ENCODE data around the gene SLC1A3.

SLC1A3 gene

GRCh38 chr5:36712706-36713105 is 106.3 kb downstream of the SLC1A3 start:
- DNase-seq (ENCODE audit: low read depth in 1 of 2, low spot score in 1 of 2), result no peak

- no peak for DNase-seq (ENCODE audit: low read depth in 1 of 2, low spot score in 1 of 2)
Observed at GRCh38 chr5:36713541-36713940, 107.1 kb downstream of the SLC1A3 start.

GRCh38 chr5:36717131-36717695 is 110.8 kb downstream of the SLC1A3 start:
- DNase-seq (ENCODE audit: low read depth in 1 of 2, low spot score in 1 of 2), result no peak

GRCh38 chr5:36719282-36719681 is 112.9 kb downstream of the SLC1A3 start:
- no peak for DNase-seq (ENCODE audit: low read depth in 1 of 2, low spot score in 1 of 2)

GRCh38 chr5:36720688-36721087 is 114.3 kb downstream of the SLC1A3 start:
- DNase-seq (ENCODE audit: low read depth in 1 of 2, low spot score in 1 of 2), result no peak

- DNase-seq (ENCODE audit: low read depth in 1 of 2, low spot score in 1 of 2), result no peak
Observed at GRCh38 chr5:36721664-36722235, 115.3 kb downstream of the SLC1A3 start.

- no peak for DNase-seq (ENCODE audit: low read depth in 1 of 2, low spot score in 1 of 2)
Observed at GRCh38 chr5:36722900-36723299, 116.5 kb downstream of the SLC1A3 start.

GRCh38 chr5:36723912-36724311 is 117.5 kb downstream of the SLC1A3 start:
- no peak for DNase-seq (ENCODE audit: low read depth in 1 of 2, low spot score in 1 of 2)

- DNase-seq (ENCODE audit: low read depth in 1 of 2, low spot score in 1 of 2), result no peak
Observed at GRCh38 chr5:36724467-36725332, 118.3 kb downstream of the SLC1A3 start.

GRCh38 chr5:36726317-36726716 is 119.9 kb downstream of the SLC1A3 start:
- no peak for DNase-seq (ENCODE audit: low read depth in 1 of 2, low spot score in 1 of 2)

- no peak for DNase-seq (ENCODE audit: low read depth in 1 of 2, low spot score in 1 of 2)
Observed at GRCh38 chr5:36726767-36727166, 120.4 kb downstream of the SLC1A3 start.

GRCh38 chr5:36728697-36729543 is 122.5 kb downstream of the SLC1A3 start:
- DNase-seq (ENCODE audit: low read depth in 1 of 2, low spot score in 1 of 2), result no peak

- DNase-seq (ENCODE audit: low read depth in 1 of 2, low spot score in 1 of 2), result no peak
Observed at GRCh38 chr5:36730537-36731216, 124.3 kb downstream of the SLC1A3 start.

GRCh38 chr5:36733183-36733582 is 126.8 kb downstream of the SLC1A3 start:
- DNase-seq (ENCODE audit: low read depth in 1 of 2, low spot score in 1 of 2), result no peak

- DNase-seq (ENCODE audit: low read depth in 1 of 2, low spot score in 1 of 2), result no peak
Observed at GRCh38 chr5:36734422-36734821, 128.0 kb downstream of the SLC1A3 start.

- no peak for DNase-seq (ENCODE audit: low read depth in 1 of 2, low spot score in 1 of 2)
Observed at GRCh38 chr5:36735891-36736290, 129.5 kb downstream of the SLC1A3 start.
